H1 (cell line): ENCODE data around the gene RABL2A. TPM values are rescaled to one million over a fixed set of nuclear protein-coding genes. Genes with fewer than 3 reads are reported as not detected.
"Not testable (repeated sequence)": the region's sequence is repeated elsewhere in the genome, so short reads cannot be mapped to it uniquely, and the experiment has no call there.

Experiments used
- CTCF ChIA-PET: fragments of 300-600 bp; sonication (Branson Sonifier 250); formaldehyde crosslinking; loops from one replicate; lab custom pipeline; 2021; ENCODE audit not compliant: partially characterized antibody; lab: Charles Lee
- POLR2A ChIA-PET: fragments of 300-600 bp; sonication (Branson Sonifier 250); formaldehyde crosslinking; loops from one replicate; lab custom pipeline; 2021; ENCODE audit warnings: inconsistent platforms; ENCODE audit not compliant: partially characterized antibody; lab: Charles Lee
- DNase-seq, 2 experiments: peaks; one replicate each; pipeline versions ENCODE4 v3.0.0 to v3.0.0-alpha.2; 2010 to 2022; ENCODE audit warnings: low spot score in 2 of 2, low read depth in 1 of 2, mixed read lengths in 1 of 2
- FAIRE-seq: peaks from 2 replicates; lab custom pipeline; 2011; peaks lifted over from hg19 to GRCh38; lab: Jason Lieb, UNC
- H2AFZ ChIP-seq: 2 replicates; pipeline ENCODE4 v1.8.1; 2012; ENCODE audit warnings: low read length, inconsistent platforms
- H2AK5ac ChIP-seq: 2 replicates; pipeline ENCODE4 v1.6.1; 2013; ENCODE audit warnings: low read depth, low read length
- H2BK120ac ChIP-seq: replicated peaks from 2 replicates; pipeline ENCODE3; 2013; ENCODE audit warnings: low read depth, low read length, inconsistent platforms
- H2BK12ac ChIP-seq: 2 replicates; pipeline ENCODE4 v1.6.1; 2013; ENCODE audit warnings: low read depth, low read length
- H2BK15ac ChIP-seq: 2 replicates; pipeline ENCODE4 v1.6.1; 2013; ENCODE audit warnings: low read length
- H2BK20ac ChIP-seq: 2 replicates; pipeline ENCODE4 v1.6.1; 2013; ENCODE audit warnings: low read length
- H2BK5ac ChIP-seq: 2 replicates; pipeline ENCODE4 v1.6.1; 2013; ENCODE audit warnings: low read depth, low read length
- H3K14ac ChIP-seq: 2 replicates; pipeline ENCODE4 v1.6.1; 2013; ENCODE audit warnings: inconsistent platforms; ENCODE audit not compliant: insufficient read length
- H3K18ac ChIP-seq: 2 replicates; pipeline ENCODE4 v1.6.1; 2013; ENCODE audit warnings: low read length; ENCODE audit errors: extremely low read depth
- H3K23ac ChIP-seq: 2 replicates; pipeline ENCODE4 v1.6.1; 2013; ENCODE audit warnings: inconsistent platforms; ENCODE audit not compliant: insufficient read length
- H3K23me2 ChIP-seq: 2 replicates; pipeline ENCODE4 v1.6.1; 2013; ENCODE audit warnings: low read depth, low read length
- H3K27ac ChIP-seq: 2 replicates; pipeline ENCODE4 v1.6.1; 2011; ENCODE audit warnings: low read depth, low read length, inconsistent platforms
- H3K27me3 ChIP-seq, 4 experiments: replicated peaks in 1 of 4; 1 replicate in 1 of 4; 2 replicates in 3 of 4; pipeline versions ENCODE4 v1.6.1 to v1.8.1; 2011 to 2013; ENCODE audit warnings: low read length in 3 of 4, mild to moderate bottlenecking in 3 of 4, inconsistent platforms in 2 of 4, mixed read lengths in 2 of 4, moderate library complexity in 1 of 4; ENCODE audit not compliant: control insufficient read depth in 3 of 4, insufficient read depth in 3 of 4; ENCODE audit errors: extremely low read depth in 1 of 4
- H3K36me3 ChIP-seq, 4 experiments: 2 replicates each; pipeline versions ENCODE4 v1.6.1 to v1.8.1; 2011 to 2013; ENCODE audit warnings: mild to moderate bottlenecking in 4 of 4, low read length in 3 of 4, moderate library complexity in 2 of 4, control low read depth in 1 of 4, inconsistent platforms in 1 of 4; ENCODE audit not compliant: insufficient read depth in 4 of 4, control insufficient read depth in 2 of 4
- H3K4ac ChIP-seq: replicated peaks from 2 replicates; pipeline ENCODE3; 2013; ENCODE audit warnings: low read length, low read depth, mixed read lengths, inconsistent platforms; ENCODE audit not compliant: insufficient read length
- H3K4me1 ChIP-seq, 4 experiments: replicated peaks in 1 of 4; 1 replicate in 1 of 4; 2 replicates in 3 of 4; pipeline versions ENCODE4 v1.6.1 to v1.8.1; 2011 to 2013; ENCODE audit warnings: low read length in 3 of 4, inconsistent platforms in 2 of 4, mixed read lengths in 1 of 4; ENCODE audit not compliant: insufficient read depth in 4 of 4, control insufficient read depth in 3 of 4
- H3K4me2 ChIP-seq, 2 experiments: 2 replicates each; pipeline versions ENCODE4 v1.6.1 to v1.8.1; 2011 to 2013; ENCODE audit warnings: low read depth in 2 of 2, low read length in 2 of 2, control low read depth in 1 of 2, inconsistent platforms in 1 of 2, mild to moderate bottlenecking in 1 of 2; ENCODE audit not compliant: insufficient read depth in 1 of 2
- H3K4me3 ChIP-seq, 4 experiments: fragments of 200-600, 300-600 bp in 1 of 4; sonication (generic), shearing (Covaris generic), sonication (Bioruptor Twin) in 1 of 4; 2 replicates each; pipeline versions ENCODE4 v1.5.1 to v1.8.1; 2011 to 2016; ENCODE audit warnings: low read length in 4 of 4, low read depth in 3 of 4, control low read depth in 2 of 4, inconsistent platforms in 2 of 4, mild to moderate bottlenecking in 2 of 4, mixed read lengths in 1 of 4, moderate library complexity in 1 of 4; ENCODE audit not compliant: insufficient read depth in 2 of 4; ENCODE audit errors: extremely low read depth in 1 of 4
- H3K56ac ChIP-seq: replicated peaks from 2 replicates; pipeline ENCODE3; 2013; ENCODE audit warnings: low read depth, mild to moderate bottlenecking, mixed read lengths, low read length, inconsistent platforms; ENCODE audit not compliant: insufficient read length
- H3K79me1 ChIP-seq: 2 replicates; pipeline ENCODE4 v1.6.1; 2013; ENCODE audit warnings: low read depth, low read length, control low read depth
- H3K79me2 ChIP-seq, 2 experiments: 2 replicates each; pipeline versions ENCODE4 v1.6.1 to v1.8.1; 2012 to 2013; ENCODE audit warnings: low read length in 2 of 2, mild to moderate bottlenecking in 2 of 2, inconsistent platforms in 1 of 2; ENCODE audit not compliant: insufficient read depth in 2 of 2, control insufficient read depth in 1 of 2
- H3K9ac ChIP-seq, 4 experiments: replicated peaks in 1 of 4; 1 replicate in 1 of 4; 2 replicates in 3 of 4; pipeline versions ENCODE4 v1.6.1 to v1.8.1; 2011 to 2013; ENCODE audit warnings: low read depth in 3 of 4, low read length in 3 of 4, control low read depth in 2 of 4, mild to moderate bottlenecking in 2 of 4, moderate library complexity in 2 of 4, inconsistent platforms in 1 of 4; ENCODE audit errors: extremely low read depth in 1 of 4
- H3K9me3 ChIP-seq, 2 experiments: 2 replicates each; pipeline versions ENCODE4 v1.6.1 to v1.8.1; 2012 to 2013; ENCODE audit warnings: mild to moderate bottlenecking in 2 of 2, moderate library complexity in 2 of 2, control low read depth in 1 of 2, inconsistent platforms in 1 of 2, low read depth in 1 of 2, low read length in 1 of 2, mixed read lengths in 1 of 2; ENCODE audit not compliant: insufficient read depth in 2 of 2
- H4K20me1 ChIP-seq, 2 experiments: replicated peaks in 1 of 2; 2 replicates each; pipeline versions ENCODE3 to v1.8.1; 2011 to 2013; ENCODE audit warnings: inconsistent platforms in 2 of 2, low read length in 2 of 2, mild to moderate bottlenecking in 1 of 2; ENCODE audit not compliant: insufficient read depth in 2 of 2, control insufficient read depth in 1 of 2
- H4K5ac ChIP-seq: 2 replicates; pipeline ENCODE4 v1.6.1; 2013; ENCODE audit warnings: low read length, low read depth, mixed read lengths, inconsistent platforms; ENCODE audit not compliant: insufficient read length
- H4K8ac ChIP-seq: 2 replicates; pipeline ENCODE4 v1.8.0; 2013; ENCODE audit warnings: mild to moderate bottlenecking, moderate library complexity, low read length, inconsistent platforms; ENCODE audit not compliant: insufficient read depth; ENCODE audit errors: extremely low read depth
- H4K91ac ChIP-seq: replicated peaks from 2 replicates; pipeline ENCODE3; 2013; ENCODE audit warnings: low read length, mixed read lengths, inconsistent platforms; ENCODE audit not compliant: insufficient read length
- RAD21 ChIP-seq, 2 experiments: IDR thresholded peaks in 1 of 2; conservative IDR thresholded peaks in 1 of 2; 2 replicates each; pipeline ENCODE4 v1.6.1; 2011; ENCODE audit warnings: low read depth in 2 of 2, low read length in 2 of 2, improper control_type of control experiment in 1 of 2, inconsistent platforms in 1 of 2, mild to moderate bottlenecking in 1 of 2, moderate library complexity in 1 of 2
- WGBS, 2 experiments: shearing (Covaris generic) in 1 of 2; methylation state at CpG; one replicate each; pipeline versions ENCODE4 v1.1.6 to v1.1.7; 2013 to 2015; ENCODE audit warnings: low lambda C conversion rate in 2 of 2, mixed read lengths in 2 of 2, inconsistent platforms in 1 of 2, low coverage in 1 of 2, missing lambda C conversion rate in 1 of 2; ENCODE audit not compliant: insufficient replicate concordance in 2 of 2, insufficient coverage in 1 of 2, insufficient read length in 1 of 2; ENCODE audit errors: extremely low coverage in 1 of 2, missing lambda C conversion rate in 1 of 2; 5-methylcytosine and 5-hydroxymethylcytosine counted together
- polyA plus RNA-seq, 7 experiments: library from polyadenylated mRNA; depleted of rRNA in 3 of 7; stranded (reverse) in 5 of 7; unstranded in 2 of 7; fragments of >200 nt in 5 of 7; fragments of 200-250 nt in 2 of 7; gene quantifications; 1 replicate in 5 of 7; 2 replicates in 1 of 7; 4 replicates in 1 of 7; pipeline versions ENCODE4 v1.2.1 to v1.2.3, GENCODE V29; 2011 to 2013; ENCODE audit warnings: missing spikeins in 2 of 7, mixed read lengths in 2 of 7
- total RNA-seq: library from RNA; stranded (reverse); fragmentation: NEBNext Ultra II Directional; extraction: Animal tissue kit (Norgen Biotek cat#: 25700); gene quantifications from 2 replicates; pipeline ENCODE4 v1.2.1, GENCODE V29; 2021
- TF ChIP-seq, protein P1 (sequence below), 3 experiments: IDR thresholded peaks; 1 replicate in 2 of 3; 2 replicates in 1 of 3; pipeline versions ENCODE4 v1.5.1 to v1.6.1; 2011; ENCODE audit warnings: low read length in 3 of 3, mild to moderate bottlenecking in 3 of 3, inconsistent platforms in 2 of 3, low read depth in 1 of 3, moderate library complexity in 1 of 3; ENCODE audit not compliant: insufficient read depth in 1 of 3; ENCODE audit errors: control extremely low read depth in 1 of 3

The RABL2A gene
- total and polyA plus RNA-seq, 2 of the 8 experiments (the other 6 are each of a cell fraction or from before 2014, with no cell fraction given): 6.9 to 10.9 TPM

- H2BK12ac ChIP-seq, H3K36me3 ChIP-seq, H4K5ac ChIP-seq, H3K23ac ChIP-seq, H3K4me2 ChIP-seq, H3K79me2 ChIP-seq, H4K20me1 ChIP-seq, H3K4me1 ChIP-seq, H2BK5ac ChIP-seq, H2AFZ ChIP-seq, H3K9ac ChIP-seq, H3K27ac ChIP-seq, H2BK120ac ChIP-seq, H3K79me1 ChIP-seq, H3K23me2 ChIP-seq, H4K91ac ChIP-seq, H3K9me3 ChIP-seq, H2BK15ac ChIP-seq, POLR2A ChIA-PET, FAIRE-seq, H3K4ac ChIP-seq, H3K27me3 ChIP-seq, CTCF ChIA-PET, H3K14ac ChIP-seq, H3K56ac ChIP-seq, H2BK20ac ChIP-seq, H3K4me3 ChIP-seq, H4K8ac ChIP-seq, H2AK5ac ChIP-seq, H3K18ac ChIP-seq: not testable (repeated sequence)
- WGBS, 2 experiments: 64% methylated on average over 3 of the region's 3 CpGs; no CpG with 5 or more reads in 1 of the 2 experiments
- TF ChIP-seq, protein P1, sequence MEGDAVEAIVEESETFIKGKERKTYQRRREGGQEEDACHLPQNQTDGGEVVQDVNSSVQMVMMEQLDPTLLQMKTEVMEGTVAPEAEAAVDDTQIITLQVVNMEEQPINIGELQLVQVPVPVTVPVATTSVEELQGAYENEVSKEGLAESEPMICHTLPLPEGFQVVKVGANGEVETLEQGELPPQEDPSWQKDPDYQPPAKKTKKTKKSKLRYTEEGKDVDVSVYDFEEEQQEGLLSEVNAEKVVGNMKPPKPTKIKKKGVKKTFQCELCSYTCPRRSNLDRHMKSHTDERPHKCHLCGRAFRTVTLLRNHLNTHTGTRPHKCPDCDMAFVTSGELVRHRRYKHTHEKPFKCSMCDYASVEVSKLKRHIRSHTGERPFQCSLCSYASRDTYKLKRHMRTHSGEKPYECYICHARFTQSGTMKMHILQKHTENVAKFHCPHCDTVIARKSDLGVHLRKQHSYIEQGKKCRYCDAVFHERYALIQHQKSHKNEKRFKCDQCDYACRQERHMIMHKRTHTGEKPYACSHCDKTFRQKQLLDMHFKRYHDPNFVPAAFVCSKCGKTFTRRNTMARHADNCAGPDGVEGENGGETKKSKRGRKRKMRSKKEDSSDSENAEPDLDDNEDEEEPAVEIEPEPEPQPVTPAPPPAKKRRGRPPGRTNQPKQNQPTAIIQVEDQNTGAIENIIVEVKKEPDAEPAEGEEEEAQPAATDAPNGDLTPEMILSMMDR (IDR thresholded peaks at IDR 0.05; ENCODE audit: control extremely low read depth in 1 of 3, insufficient read depth in 1 of 3, low read depth in 1 of 3, low read length in 3 of 3): peak; percentile 25 to 38 (median 36)
- TF ChIP-seq RAD21 (IDR thresholded peaks at IDR 0.05 in 1 of 2, conservative IDR thresholded peaks at IDR 0.05 in 1 of 2; ENCODE audit: low read depth in 2 of 2, low read length in 2 of 2): peak in 1 of 2 experiments; percentile 7; a peak in 2 of 4 replicates
- DNase-seq: peak in 1 of 2 experiments; percentile 79
These were observed 39.9 kb upstream of the RABL2A start for GRCh38 chr2:113587201-113587600.
